Lower lobe of right lung (tissue), 2 donors: ENCODE measurements around the gene GPC3. TPM values are rescaled to one million over a fixed set of nuclear protein-coding genes. Genes with fewer than 3 reads are reported as not detected.
"Not testable (repeated sequence)": the region's sequence is repeated elsewhere in the genome, so short reads cannot be mapped to it uniquely, and the experiment has no call there.

ENCODE experiments used
- ATAC-seq, 2 donors: fragments of 200-7000 bp; cut with Tn5 transposase; one replicate each; pipeline ENCODE4 v1.9.1; 2020 to 2022; ENCODE audit warnings: mild to moderate bottlenecking in 2 of 2, moderate library complexity in 2 of 2
- DNase-seq: peaks from one replicate; pipeline ENCODE4 v3.0.0-alpha.2; 2020
- H3K27ac ChIP-seq: fragments of 200-600 bp; one replicate; pipeline ENCODE4 v1.8.0; 2022
- H3K27me3 ChIP-seq: fragments of 200-600 bp; one replicate; pipeline ENCODE4 v1.8.0; 2022; ENCODE audit warnings: low read depth
- H3K36me3 ChIP-seq: fragments of 200-600 bp; one replicate; pipeline ENCODE4 v1.8.0; 2022; ENCODE audit warnings: mild to moderate bottlenecking
- H3K4me1 ChIP-seq: fragments of 200-600 bp; one replicate; pipeline ENCODE4 v1.8.0; 2022
- H3K4me3 ChIP-seq: fragments of 200-600 bp; one replicate; pipeline ENCODE4 v1.8.0; 2022; ENCODE audit warnings: mild to moderate bottlenecking
- H3K9me3 ChIP-seq: fragments of 200-600 bp; one replicate; pipeline ENCODE4 v1.8.0; 2022
- CTCF ChIP-seq: fragments of 200-600 bp; IDR thresholded peaks from one replicate; pipeline ENCODE4 v1.8.0; 2022; ENCODE audit warnings: antibody characterized with exemption, mild to moderate bottlenecking
- intact Hi-C: fragments of 100-400 bp; cut with DNase I; formaldehyde crosslinking; loops from one replicate; pipeline ENCODE4 v1.11.0; 2022
- total RNA-seq: library from RNA; stranded (reverse); fragmentation: NEBNext Ultra II Directional; extraction: Animal tissue kit (Norgen Biotek cat#: 25700); gene quantifications from one replicate; pipeline ENCODE4 v1.2.1, GENCODE V29; 2021
- donor health status: DM: no; HTN: yes; CAD: no; lungs with severe emphysema.

GPC3 gene
- total RNA-seq, 1 donor from 2014 or later = 50.2 TPM

DNA sequence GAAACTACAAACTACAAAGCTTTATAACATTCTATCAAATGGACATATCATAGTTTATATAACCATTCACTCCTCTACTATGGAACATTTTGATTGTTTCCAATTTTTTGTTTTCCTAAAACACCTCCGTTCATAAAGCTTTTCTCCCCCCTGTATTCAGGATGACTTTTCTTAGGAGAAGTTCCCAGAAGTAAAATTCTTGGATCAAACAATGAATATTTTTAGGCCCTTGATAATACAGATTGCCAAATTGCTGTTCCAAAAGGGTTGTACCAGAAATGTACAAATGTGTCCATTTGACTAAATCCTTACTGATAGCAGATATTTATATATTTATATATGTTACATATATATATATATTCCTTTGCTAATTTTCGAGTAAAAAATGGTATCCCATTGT, 77.8 kb downstream of the GPC3 start:
- no peak for DNase-seq
- Histone ChIP-seq H3K27ac (no peak overlapping the region), H3K9me3 (no peaks in the 10 kb centered on the region), H3K27me3 (no peaks in the 10 kb centered on the region), H3K36me3 (no peaks in the 10 kb centered on the region), H3K4me3 (no peak overlapping the region), H3K4me1 (no peaks in the 10 kb centered on the region)
- no peak for TF ChIP-seq CTCF
- intact Hi-C loops = no loop called here
- ATAC-seq = no peak

- no peaks in the 10 kb centered on the region for H3K36me3 ChIP-seq
- no peak overlapping the region for H3K27ac ChIP-seq
- H3K27me3 ChIP-seq = no peaks in the 10 kb centered on the region
- no peak for TF ChIP-seq CTCF
- no peak overlapping the region for H3K4me3 ChIP-seq
- no peaks in the 10 kb centered on the region for H3K9me3 ChIP-seq
- ATAC-seq (no peak), DNase-seq (no peak)
- intact Hi-C loops = no loop called here
- H3K4me1 ChIP-seq = no peaks in the 10 kb centered on the region
Observed at GRCh38 chrX:133905305-133905704, 80.1 kb downstream of the GPC3 start.

DNA sequence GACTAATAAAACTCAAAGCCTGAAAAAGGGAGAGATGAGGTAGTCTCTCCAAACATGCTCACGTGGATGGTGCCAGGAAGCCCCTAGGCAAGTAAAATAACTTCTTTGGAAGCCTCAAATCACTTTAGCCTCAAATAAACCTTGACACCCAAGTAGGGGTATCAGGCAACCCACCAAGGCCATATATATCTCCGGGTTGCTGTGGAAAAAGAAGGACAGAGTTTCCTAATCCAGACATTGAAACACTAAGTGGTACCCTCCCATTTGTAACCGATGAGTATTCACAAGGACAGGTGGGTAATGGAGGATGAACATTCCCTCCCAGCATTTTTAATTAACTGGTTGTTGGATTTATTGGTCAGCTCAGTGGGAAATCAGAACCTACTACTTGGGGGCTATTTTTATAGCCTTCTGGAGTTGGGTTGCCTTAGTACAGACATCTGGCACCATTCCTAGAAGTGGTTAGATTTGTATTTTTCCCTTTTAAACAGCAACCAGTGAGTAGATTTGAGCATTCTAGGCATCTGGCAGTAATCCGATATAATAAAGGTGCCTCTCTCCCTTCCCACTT, 87.7 kb downstream of the GPC3 start:
- Histone ChIP-seq H3K4me1 (no peaks in the 10 kb centered on the region), H3K27me3 (no peaks in the 10 kb centered on the region), H3K27ac (no peak overlapping the region), H3K9me3 (no peaks in the 10 kb centered on the region), H3K4me3 (no peak overlapping the region), H3K36me3 (no peaks in the 10 kb centered on the region)
- DNase-seq (no peak), ATAC-seq (no peak)
- intact Hi-C loops = no loop called here
- no peak for TF ChIP-seq CTCF

DNA sequence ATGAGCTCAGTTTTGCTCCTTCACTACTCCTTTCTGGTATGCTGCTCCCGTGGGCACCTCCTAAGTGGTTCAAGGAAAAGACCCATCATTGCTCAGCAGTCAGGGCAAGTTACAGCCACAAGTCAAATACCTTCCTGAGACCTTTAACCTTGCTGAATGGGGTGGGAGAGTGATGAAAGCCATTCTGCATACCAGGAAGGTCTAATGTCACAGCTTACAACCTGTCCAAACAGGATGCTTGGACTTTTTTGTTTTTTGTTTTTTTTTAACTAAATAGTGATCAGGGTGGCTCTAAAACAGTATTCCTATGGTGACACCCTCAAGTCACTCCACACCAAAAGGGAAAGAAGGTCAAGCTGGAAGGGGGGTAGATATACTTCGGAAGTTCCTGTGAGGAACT, 93.1 kb downstream of the GPC3 start:
- intact Hi-C loops = no loop called here
- Histone ChIP-seq H3K27me3 (no peaks in the 10 kb centered on the region), H3K4me1 (no peaks in the 10 kb centered on the region), H3K9me3 (no peaks in the 10 kb centered on the region), H3K27ac (no peak overlapping the region), H3K36me3 (no peaks in the 10 kb centered on the region), H3K4me3 (no peak overlapping the region)
- no peak for TF ChIP-seq CTCF
- no peak for DNase-seq
- no peak for ATAC-seq

GRCh38 chrX:133888984-133889383, 96.4 kb downstream of the GPC3 start:
- no peak for DNase-seq
- Histone ChIP-seq H3K4me3 (no peak overlapping the region), H3K36me3 (no peaks in the 10 kb centered on the region), H3K27me3 (no peaks in the 10 kb centered on the region), H3K9me3 (no peaks in the 10 kb centered on the region), H3K27ac (no peak overlapping the region), H3K4me1 (no peaks in the 10 kb centered on the region)
- ATAC-seq = no peak
- TF ChIP-seq CTCF = no peak
- intact Hi-C loops = no loop called here

- H3K9me3 ChIP-seq, DNase-seq, ATAC-seq, H3K27ac ChIP-seq, H3K27me3 ChIP-seq, intact Hi-C loops, H3K36me3 ChIP-seq, H3K4me1 ChIP-seq, H3K4me3 ChIP-seq: not testable (repeated sequence)
Observed at GRCh38 chrX:133888084-133888483, 97.3 kb downstream of the GPC3 start.
